CMK (cell line): ENCODE measurements around the gene ARMC6.

Experiments used
- DNase-seq: peaks from one replicate; pipeline ENCODE4 v3.0.0-alpha.2; 2010; ENCODE audit warnings: low read depth

Gene ARMC6

GRCh38 chr19:19033426-19034203 lies at the start of gene ARMC6, which contains the start of gene SUGP2:
TSS of gene ARMC6 (plus strand) at chr19:19033603. CDS start at chr19:19034210, 607 bp downstream.
TSS of gene SUGP2 (minus strand) at chr19:19033517. CDS start at chr19:19031071, 2,446 bp downstream.
- DNase-seq = peak; percentile 79

DNA sequence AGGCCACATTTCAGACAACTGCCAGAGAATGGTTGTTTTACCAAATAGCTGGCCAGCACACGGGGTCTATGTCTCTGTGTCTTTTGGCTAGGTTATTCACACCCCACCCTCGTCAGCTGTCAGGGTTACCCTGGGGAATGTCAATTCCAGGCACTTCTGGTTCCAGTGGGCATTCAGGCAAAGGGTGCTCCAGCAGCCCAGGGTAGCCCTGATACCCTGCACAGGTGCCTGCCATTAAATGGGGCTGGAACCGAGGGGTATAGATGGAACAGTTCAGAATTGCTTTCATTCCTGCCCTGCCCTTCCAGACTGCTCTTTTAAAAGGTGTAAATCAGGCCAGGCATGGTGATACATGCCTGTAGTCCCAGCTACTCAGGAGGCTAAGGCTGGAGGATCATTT lies 49.2 kb upstream of the ARMC6 start:
- DNase-seq = no peak

- DNase-seq = no peak
Measured at GRCh38 chr19:18985257-18985656, 48.1 kb upstream of the ARMC6 start.

DNA sequence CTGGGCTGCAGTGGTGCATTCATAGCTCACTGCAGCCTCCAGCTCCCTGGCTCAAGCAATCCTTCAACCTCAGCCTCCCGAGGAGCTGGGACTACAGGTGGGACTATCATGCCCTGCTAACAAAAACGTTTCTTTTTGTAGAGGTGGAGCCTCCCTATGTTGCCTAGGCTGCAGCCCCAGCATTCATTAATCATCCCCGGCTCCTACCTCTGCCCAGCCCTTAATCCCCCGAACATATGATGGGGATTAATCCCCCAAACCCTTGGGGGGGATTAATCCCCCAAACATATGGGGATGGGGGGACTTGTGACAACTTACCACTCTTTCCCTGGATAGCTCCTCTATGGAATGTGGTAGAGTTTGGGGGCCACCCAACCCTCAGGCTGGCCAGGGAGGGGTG lies 45.9 kb upstream of the ARMC6 start:
- DNase-seq = no peak

GRCh38 chr19:18989316-18989715 lies 44.1 kb upstream of the ARMC6 start:
- no peak for DNase-seq

GRCh38 chr19:18990128-18990708 lies 43.2 kb upstream of the ARMC6 start:
- DNase-seq = no peak

GRCh38 chr19:18991006-18991405 lies 42.4 kb upstream of the ARMC6 start:
- DNase-seq = no peak

DNA sequence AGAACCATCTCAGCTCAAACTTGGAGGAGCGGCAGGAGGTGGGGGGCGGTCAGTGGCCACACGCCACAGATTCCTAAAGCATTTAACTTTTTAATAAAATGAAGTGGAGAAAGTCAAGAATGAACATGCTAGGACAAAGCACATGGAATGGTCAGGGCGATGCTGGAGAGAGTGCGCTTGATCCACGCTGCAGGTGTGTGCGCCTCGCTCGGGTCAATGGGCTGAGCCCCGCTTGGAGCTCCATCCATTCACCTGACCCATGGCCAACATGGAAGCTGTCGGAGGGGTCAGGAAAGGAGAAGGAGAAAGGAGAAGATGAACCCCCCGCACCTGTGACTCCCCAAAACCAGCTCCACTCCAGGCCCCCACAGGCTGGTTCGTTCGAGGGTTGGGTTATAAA lies 41.9 kb upstream of the ARMC6 start:
- DNase-seq = no peak

- no peak for DNase-seq
Measured at GRCh38 chr19:18992696-18993095, 40.7 kb upstream of the ARMC6 start.

GRCh38 chr19:18993115-18993514 lies 40.3 kb upstream of the ARMC6 start:
- DNase-seq = no peak

- no peak for DNase-seq
Measured at GRCh38 chr19:18995804-18996241, 37.6 kb upstream of the ARMC6 start.

- DNase-seq = no peak
Measured at GRCh38 chr19:18996351-18996750, 37.1 kb upstream of the ARMC6 start.

GRCh38 chr19:18996796-18997394 lies 36.5 kb upstream of the ARMC6 start:
- no peak for DNase-seq

GRCh38 chr19:18998276-18998675 lies 35.1 kb upstream of the ARMC6 start:
- DNase-seq = no peak

DNA sequence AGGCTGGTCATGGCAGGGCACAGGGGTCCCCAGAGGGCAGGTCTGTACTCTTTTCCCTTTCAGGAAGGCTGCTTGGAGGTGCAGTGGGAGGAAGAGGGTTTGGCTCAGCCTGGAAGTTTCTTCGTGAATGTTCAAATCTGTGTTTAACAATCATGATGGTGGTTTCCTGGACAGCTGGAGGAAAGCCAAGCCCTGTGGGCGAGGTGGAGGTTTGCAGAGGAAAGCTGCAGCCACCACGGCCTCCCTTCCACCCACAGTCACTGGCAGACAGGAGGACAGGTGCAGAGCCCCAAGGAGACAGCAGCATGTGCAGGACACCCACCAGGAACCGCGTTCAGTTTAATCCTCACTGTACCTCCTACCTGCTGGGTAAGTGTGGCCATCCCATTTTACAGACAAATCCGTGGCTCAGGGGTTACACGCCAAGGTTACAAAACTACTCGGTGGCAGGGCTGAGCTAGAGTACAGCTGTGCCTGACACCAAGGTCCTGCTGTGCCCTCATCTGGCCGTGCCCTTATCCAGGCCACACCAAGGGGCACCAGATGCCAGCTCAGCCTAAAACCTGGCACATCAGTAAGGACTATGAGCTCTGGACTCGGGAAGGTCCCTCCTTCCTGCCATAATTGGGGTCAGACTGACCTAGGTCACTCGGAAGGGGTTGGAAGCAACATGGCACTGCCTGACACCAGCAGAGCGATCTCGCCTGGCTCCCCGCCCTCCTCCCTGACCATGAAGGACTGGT lies 34.2 kb upstream of the ARMC6 start:
- no peak for DNase-seq

GRCh38 chr19:18999896-19000620 lies 33.3 kb upstream of the ARMC6 start:
- no peak for DNase-seq

- no peak for DNase-seq
Measured at GRCh38 chr19:19004144-19004543, 29.3 kb upstream of the ARMC6 start.

DNA sequence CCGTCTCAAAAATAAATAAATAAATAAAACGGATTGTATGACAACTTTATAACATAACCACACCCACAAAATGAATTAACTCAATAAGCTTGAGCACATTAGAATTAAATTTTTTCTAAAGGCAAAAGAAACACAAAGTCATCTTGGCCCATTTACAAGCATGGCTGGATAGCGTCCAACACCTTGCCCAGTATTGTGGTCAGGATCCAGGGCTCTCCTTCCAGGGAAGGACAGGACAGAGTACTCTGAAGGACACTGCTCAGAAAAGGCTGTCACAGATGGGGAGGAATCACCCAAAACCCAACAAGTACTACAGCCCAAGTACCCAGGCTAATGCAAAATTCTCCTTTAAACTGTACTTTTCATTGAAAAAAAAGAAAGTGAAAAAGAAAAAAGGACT lies 27.2 kb upstream of the ARMC6 start:
- no peak for DNase-seq

DNA sequence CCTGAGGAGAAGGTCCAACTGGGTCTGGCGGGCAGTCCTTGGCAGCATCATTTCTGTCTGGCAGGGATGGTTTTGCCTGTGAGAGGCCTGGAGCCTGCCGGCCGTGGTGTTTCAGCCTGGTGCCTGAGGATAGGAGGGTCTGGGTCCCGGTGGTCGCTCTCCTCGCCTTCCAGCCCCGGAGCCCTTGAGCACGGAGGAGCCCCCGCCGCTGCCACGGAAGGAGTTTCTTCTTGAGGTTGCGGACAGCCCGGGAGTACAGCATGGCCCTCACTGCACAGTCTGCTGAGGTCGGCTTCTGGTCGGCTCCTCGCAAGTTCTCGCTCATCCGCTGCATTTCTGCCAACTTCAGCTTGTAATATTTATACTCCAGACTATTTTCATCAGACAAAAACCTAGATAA lies 23.5 kb upstream of the ARMC6 start:
- no peak for DNase-seq

- no peak for DNase-seq
Measured at GRCh38 chr19:19010551-19010950, 22.9 kb upstream of the ARMC6 start.

DNA sequence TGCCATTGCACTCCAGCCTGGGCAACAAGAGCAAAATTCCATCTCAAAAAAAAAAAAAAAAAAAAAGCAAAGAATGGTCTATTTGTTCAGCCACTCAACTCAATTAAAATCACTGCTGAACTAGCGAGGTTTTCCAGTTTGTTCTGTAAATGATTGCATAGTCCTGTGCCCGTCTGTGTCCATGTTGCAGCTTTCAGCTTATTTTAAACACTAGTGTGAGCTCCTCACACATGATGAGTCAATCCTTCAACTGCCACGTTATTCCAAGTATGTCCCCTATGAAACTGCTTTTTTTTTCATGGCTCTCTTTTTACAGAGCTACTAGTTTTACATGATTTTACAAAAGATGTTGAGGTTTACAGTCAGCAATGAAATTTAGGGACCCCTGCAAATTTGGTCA lies 12.3 kb upstream of the ARMC6 start:
- no peak for DNase-seq
